Measurements from ENCODE around the gene ATP5PO.
"Not testable (repeated sequence)": the region's sequence is repeated elsewhere in the genome, so short reads cannot be mapped to it uniquely, and the experiment has no call there.

The ATP5PO gene

DNA sequence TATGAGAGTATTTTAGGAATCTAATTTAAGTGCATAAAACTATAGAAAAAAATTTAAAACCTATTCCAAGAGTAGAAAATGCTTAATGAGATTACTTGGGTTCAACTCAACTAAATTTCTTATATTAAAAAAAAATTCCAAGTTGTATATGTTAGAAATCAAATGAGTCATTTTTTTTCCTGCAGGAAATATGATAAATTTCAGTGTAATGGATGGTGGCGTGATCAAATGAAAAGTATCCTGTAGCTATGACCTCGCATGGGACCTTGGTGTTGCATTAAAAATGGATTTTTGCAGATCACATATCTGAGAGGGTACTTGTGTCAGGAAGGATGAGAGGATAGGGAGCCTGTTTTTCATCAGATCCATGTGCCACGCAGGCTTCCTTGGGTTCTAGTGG is 17.9 kb downstream of the ATP5PO start:
- no peak for DNase-seq

DNA sequence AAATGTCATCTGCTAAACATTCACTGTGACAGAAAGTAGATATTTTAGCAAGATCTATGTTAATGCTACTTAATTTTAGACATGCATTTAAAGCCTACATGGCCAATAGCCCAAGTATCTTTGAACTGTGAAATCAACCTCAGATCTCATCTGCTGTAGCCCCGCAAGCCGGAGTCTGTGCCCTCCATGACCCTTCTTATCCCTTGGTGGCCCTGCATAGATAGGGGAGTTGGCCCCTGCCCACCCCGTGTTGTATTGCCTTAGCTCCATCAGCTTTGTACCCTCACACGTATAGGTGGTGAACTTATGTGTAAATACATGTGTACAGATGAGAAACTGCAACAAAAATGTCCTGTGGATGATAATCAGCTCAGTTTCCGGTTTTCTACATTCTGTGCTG is 18.5 kb downstream of the ATP5PO start:
- DNase-seq = no peak

DNA sequence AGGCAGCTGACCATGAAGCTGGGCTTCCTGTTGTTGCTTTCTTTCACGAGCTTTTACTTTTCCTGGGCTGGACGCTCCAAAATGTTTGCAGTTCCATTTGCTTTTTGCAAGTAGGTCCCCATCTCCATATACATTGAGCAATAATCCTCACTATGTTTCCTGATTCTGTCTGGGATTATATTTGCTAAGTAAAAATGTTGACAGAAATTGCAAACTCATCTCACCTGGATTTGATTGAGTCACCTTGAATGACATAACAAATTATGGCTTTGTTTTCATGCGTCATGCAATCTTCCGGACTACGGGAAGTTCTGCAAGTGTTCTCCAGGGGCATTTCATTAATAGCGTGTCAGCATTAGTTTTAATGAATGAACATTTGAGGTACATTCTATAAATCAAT is 18.9 kb downstream of the ATP5PO start:
- DNase-seq = no peak

DNA sequence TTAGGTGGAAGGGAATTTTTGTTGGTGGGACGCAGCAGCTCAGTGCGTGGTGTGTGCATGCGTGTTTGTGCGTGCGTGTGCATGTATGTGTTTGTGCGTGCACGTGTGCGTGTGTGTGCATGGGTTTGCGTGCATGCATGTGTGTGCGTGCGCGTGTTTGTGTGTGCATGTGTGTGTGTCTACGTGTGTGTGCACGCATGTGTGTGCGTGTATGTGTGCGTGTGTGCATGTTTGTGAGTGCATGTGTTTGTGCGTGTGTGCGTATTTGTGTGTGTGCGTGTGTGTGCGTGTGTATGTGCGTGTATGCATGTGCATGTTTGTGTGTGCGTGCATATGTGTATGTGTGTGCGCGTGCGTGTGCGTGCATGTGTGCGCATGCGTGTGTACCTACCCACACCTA is 20.2 kb downstream of the ATP5PO start:
- DNase-seq = no peak

DNA sequence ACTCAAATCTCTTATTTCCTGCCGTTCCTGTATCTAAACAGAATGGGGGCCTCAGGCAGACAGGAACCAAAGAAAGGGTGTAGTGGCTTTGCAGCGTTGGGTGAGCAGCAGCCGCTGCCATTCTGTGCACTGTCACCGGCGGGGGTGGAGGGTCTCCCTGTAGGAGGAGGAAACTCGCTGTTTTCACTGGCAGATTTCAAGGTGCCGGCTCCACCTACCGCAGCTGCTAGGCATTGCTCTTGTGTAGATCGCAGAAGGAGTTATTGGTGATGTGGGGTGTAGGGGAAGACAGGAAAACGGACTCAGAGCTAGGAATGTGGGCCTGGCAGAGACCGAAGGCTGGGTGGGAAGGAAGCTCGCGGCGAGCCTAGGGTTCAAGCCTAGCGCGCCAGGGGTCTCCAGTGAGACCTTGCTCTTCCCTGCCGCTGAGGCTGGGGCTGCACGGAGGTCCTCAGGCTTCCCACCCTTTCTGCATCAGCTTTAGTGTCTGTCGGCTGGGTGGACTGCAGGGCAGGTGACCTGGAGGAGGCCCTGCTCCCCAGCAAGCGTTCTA is 20.8 kb downstream of the ATP5PO start:
- DNase-seq = peak; percentile 18

DNA sequence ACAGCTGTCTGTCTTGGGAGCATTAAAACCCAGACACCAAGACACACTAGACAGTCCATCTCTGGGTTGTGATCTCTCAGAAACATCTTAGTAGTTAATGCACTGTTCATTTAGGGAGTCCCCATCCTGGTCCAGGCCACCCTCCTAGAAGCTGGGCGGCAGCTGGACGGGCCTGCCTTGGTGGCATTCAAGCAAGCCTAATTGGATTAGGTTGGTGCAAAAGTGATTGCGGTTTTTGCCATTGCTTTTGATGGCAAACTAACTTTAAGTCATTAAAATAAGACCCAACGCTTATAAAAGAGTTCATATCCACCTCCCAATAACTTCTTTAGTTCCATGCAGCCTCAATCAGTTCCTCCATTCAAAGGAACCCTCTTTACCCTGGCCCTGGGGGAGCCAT is 21.7 kb downstream of the ATP5PO start:
- no peak for DNase-seq

DNA sequence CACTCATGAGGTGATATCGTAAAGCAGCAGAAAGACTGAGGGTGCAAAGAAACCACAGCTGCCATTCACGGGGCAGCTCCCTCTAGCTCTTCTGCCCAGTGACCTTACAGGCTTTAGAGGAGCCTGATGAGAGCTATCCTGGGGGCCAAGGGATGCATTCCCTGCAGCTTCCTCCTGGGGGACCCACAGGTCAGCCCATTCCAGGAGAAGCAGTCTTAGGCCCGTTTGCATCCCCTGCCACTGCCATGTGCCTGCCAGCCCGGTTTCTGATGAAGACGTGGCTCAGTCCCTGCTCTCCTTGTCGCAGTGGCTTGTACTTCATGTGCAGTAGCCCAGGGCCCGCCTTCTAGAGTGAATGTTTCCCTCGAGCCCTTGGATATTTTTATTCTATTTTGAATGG is 22.8 kb downstream of the ATP5PO start:
- no peak for DNase-seq

DNA sequence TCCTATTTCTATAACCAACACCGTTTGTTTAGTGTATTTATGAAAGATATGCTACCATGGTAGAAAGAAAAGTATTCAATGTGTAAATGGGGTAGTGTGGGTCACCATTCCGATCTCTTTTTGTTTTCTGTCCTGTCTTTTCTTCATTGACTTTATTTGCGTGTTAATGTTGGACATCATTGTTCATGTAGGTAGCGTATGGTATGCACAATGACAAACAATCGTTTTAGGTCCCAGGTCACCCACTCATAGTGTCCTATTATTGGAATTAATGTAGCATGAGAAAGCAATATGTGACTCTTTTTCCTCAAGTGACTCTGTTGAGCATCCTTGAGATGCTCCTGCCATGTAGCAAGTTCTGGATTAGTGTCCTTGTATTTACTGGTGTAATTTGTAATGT is 25.4 kb downstream of the ATP5PO start:
- DNase-seq = no peak

DNA sequence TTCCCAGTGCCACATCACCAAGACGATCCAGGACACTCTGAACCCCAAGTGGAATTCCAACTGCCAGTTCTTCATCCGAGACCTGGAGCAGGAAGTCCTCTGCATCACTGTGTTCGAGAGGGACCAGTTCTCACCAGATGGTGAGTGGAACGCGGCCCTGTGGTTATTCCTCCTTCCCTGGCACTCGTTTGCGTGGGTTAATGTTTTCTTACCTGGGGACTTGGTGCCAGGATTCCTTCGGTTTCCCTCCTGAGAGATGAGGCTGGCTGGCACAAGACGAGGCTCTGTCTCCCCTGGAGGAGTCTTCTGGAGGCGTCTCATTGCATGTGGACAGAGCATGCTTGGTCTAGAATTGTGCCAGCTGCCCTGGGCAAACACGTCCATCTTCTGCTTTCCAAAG is 29.3 kb downstream of the ATP5PO start:
- no peak for DNase-seq

DNA sequence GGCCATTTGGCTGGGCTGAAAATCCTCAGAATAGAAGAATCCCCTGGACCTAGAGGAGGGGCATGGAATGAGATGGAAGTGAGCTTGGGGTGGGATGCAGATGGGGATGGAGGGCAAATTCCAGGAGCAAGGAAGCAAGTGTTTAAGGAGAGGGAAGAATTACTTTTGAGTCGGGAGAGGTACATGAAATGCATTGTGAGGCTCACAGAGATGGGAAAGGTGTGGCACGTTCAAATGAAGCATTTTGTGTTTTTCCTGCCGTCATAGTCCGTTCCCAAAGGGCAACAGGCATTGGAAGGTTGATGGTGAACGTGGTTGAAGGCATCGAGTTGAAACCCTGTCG is 30.5 kb downstream of the ATP5PO start:
- no peak for DNase-seq

DNA sequence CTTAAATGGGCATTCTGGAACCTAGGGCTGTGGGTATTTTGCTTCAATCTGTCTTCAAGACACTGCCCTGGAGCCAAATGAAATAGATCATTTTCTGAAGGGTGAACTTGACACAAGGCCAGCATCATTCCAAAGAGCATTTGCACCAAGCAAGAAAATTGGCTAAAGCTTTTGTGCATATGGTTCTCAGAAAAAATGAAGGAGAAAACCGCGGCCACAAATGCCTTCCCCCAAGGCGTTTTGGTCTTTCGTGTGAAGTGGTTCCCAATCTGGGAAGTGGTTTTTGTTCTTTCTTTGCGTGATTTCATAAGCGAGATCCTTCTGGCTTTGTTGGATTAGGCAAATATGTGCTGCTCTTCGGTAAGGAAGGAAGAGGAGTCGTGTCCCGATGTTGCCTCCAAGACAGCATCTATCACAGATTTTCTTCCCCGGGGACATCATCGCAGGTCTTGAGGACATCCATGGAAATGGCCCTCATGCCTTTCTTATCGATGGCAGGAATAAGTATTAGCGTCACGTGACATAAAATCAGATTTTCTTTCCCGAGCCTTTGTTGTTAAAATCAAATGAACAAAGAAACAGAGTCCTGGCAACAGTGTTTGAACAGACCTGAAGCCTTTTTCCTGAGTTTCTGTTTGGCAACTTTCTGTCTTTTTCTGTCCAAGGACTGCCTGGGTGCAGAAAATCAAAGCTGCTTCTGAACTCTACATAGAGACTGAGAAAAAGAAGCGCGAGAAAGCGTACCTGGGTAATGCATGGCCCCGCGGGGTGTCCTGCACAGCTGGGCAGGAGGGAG is 31.0 kb downstream of the ATP5PO start:
- DNase-seq = no peak

DNA sequence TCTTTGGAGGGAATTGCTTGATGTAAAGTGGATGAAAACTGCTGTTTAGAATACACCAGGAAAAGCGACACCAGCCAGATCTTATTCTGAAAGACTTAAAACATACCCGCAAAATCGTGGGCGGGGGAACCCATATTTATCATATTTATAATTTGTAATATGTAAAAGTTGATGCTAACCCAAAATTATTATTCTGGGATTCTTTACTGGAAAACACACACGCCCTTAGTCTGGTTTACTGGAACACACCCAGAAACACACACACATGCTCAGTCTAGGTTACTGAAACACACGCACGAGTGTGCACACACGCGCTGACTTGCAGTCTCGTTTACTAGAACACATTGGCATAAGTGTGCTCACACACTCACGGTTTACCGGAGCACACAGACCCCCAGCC is 32.5 kb downstream of the ATP5PO start:
- DNase-seq = no peak

DNA sequence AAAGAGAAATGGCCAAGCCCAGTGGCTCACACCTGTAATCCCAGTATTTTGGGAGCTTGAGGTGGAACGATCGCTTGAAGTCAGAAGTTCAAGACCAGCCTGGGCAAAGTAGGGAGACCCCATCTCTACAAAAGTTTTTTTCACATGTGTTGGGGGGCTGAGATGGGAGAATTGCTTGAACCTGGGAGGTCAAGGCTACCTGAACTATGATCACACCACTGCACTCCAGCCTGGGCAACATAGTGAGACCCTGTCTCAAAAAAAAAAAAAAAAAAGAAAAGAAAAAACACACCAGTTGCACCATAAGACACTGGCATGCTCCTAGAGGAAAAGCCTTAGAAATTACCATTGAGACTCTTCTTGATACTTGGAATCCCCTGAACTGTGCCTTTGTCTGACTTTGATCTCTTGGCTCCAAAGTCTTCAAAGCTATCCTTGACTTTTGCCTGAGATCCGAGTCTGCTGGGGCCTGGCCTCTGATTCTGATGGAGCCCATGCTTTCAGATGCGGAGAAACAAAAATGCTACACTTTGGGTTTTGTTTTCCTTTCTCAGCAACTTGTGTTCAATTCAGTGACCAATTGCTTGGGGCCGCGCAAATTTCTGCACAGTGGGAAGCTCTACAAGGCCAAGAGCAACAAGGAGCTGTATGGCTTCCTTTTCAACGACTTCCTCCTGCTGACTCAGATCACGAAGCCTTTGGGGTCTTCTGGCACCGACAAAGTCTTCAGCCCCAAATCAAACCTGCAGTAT is 33.7 kb downstream of the ATP5PO start:
- no peak for DNase-seq

DNA sequence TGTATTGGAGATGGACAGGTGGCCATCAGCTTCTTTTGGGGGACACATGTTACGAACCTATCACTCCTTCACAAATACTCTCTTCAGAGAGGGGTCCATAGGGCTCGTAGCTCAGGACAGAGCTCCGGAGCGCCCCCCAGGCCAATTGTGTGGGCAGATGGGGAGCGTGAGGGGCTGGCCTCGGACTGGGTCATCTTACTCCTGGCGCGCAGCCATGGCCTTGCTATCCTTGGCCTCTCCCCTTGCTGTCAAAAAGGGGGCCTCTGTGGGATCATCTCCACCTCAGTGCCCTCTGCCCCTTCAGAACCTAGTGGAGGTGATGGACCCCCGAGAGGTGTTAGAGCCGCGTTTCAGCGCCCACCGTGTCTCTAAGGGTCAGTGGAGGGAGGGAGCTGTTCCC is 35.0 kb downstream of the ATP5PO start:
- no peak for DNase-seq

DNA sequence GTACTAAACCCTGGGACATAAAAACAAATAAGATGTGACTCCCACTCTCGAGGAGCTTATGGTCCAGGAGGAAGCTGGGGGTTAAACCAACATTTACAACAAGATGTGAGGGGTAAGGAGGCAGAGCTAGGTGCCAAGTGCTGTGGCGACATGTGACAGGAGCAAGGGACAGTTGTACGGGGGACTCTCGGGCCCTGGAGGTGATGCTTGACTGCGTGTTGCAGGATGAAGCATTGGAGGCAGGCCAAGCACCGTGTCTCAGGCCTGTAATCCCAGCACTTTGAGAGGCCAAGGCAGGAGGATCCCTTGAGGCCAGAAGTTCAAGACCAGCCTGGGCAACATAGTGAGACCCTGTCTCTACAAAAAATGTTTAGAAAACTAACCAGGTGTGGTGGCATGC is 36.8 kb downstream of the ATP5PO start:
- no peak for DNase-seq

DNA sequence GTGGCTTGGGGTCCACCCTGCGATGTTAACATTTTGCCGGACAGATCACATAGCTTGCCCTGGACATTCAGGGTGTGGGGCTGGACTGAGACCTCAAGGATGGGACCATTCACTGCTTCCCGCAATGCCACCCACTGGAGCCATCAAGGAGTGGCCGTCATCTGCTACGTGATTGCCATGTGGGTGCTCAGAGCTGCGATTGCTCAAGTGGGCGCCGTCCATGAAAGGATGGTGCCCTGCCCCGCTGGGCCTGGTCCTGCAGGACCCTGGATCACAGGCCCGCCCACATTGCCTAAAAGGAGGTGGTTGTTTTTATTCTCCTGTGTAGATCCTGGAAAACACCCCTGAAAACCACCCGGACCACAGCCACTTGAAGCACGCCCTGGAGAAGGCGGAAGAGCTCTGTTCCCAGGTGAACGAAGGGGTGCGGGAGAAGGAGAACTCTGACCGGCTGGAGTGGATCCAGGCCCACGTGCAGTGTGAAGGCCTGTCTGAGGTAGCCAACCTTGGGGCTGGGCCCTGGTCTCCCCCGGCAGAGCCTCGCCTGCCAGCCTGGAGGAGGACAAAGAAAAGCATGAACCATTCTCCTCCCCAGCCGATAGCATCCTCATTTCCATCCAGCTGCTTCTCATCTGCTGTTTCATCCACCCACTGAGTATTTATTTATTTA is 40.4 kb downstream of the ATP5PO start:
- no peak for DNase-seq

DNA sequence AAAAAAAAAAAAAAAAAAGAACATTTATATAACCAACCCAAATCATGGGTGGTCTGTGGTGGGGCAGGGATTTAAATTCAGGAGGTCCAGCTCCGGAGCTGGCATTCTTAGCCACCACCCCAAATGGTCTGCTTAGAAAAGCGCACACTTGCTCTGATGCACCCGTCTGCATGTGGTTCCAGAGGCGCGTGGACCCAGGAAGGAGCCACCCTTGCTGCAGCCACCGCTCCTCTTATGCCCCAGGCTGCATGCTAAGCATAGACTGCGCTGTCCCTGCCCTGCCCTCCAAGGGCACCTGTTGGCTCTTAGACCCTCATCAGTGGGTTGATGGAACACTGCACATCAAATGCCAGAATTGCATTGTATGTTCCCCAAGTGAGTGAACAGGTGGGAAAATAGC is 41.4 kb downstream of the ATP5PO start:
- no peak for DNase-seq

DNA sequence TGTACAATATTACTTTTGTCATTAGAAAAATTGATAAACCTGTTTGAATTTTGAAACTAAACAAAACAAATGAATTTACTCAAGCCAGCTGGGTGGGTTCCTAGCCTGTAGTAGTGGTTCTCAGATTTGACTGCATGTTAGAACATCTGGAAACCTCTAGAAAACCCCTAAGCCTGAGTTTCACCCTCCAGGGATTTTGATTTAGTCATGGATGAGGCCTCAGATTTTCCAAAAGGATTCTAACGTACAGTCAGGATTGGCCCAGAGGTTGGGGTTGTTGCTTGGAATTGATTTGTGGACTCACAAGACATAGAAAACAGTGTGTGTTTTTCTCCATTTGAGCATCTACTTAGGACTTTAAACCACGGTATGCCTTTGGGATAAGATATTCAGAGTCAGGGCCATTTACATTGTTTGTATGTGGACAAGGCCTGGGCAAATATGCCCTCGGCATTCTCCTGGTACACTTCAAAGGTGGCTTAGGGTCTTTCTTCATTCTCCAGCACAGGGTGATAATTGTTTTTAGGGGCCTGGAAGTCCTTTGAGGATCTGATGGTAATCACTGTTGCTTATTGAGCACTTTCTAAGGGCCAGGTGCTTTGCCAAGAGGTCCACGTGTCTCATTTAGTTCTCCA is 42.6 kb downstream of the ATP5PO start:
- no peak for DNase-seq

DNA sequence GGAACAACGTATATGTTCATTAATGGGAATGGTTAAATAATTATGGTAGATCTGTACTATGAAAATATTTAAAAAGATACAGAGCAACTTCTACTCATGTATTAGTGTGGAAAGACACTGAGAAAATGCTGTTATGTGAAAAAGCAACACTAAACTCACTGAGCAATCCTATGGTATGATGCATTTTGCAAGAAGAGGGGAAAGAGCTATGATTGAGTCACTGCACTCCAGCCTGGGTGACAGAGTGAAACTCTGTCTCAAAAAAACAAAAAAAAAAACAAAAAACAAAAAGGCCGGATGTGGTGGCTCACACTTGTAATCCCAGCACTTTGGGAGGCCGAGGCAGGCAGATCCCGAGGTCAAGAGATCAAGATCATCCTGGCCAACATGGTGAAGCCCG is 44.4 kb downstream of the ATP5PO start:
- DNase-seq = no peak

DNA sequence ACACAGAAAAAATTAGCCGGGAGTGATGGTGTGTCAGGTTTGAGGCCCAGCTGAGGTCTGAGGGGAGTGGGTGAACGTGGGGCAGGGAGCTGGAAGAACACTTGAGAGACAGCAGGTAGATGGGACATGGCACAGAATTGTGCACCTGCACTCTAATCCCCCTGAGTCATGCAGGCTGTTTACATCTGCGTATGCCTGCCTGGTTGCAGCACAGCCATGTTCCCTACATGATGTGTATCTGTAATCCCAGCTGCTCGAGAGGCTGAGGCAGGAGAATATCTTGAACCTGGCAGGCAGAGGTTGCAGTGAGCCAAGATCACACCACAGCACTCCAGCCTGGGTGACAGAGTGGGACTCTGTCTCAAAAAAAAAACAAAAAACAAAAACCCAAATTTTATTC is 44.8 kb downstream of the ATP5PO start:
- no peak for DNase-seq

DNA sequence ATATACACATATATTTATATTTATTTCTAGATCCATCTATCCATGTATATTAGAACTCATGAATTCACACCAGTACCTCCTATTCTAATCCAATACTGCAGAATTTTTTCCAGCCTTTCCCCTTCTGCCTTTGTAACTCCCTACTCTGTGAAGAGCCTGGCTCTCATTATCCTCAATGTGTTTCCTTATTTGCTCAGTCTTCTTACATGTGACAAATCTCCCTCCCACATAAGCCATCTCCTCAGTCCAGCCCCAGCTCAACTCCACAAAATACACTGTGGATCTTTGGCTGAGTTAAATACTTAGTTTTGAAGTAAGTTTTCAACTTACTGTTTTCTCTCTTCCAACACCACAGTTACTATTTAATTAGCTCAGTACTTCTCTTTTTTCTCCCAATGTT is 45.7 kb downstream of the ATP5PO start:
- DNase-seq = no peak

DNA sequence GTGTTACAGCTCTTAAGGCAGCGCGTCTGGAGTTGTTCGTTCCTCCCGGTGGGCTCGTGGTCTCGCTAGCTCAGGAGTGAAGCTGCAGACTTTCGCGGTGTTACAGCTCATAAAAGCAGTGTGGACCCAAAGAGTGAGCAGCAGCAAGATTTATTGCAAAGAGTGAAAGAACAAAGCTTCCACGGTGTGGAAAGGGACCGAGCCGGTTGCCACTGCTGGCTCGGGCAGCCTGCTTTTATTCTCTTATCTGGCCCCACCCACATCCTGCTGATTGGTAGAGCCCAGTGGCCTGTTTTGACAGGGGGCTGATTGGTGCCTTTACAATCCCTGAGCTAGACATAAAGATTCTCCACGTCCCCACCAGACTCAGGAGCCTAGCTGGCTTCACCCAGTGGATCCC is 47.7 kb downstream of the ATP5PO start:
- not testable (repeated sequence) for DNase-seq

DNA sequence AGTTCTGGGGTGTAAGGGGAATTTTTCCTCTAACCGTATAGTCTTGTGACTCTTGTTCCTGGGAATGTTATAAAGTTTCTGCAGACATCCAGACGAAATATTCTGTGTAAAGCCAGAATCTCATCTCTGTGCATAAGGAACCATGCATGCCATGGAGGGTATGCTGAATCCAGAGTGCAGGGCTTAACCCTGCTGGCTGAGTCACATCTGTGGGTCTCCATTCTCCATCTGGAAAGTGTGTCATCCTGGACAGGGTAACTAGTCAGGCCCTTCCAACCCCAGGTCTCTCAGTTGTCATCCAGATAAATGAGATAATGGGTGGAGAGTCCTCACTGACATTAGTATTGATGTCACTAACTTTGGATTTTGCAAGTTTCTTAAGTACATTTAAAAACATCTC is 48.8 kb downstream of the ATP5PO start:
- DNase-seq = no peak

All from NCI-H1105 treated with DMSO at 0.1 percent for 48 hours (cell line).